Measurements from ENCODE around the gene APPL2. TPM values are rescaled to one million over a fixed set of nuclear protein-coding genes. Genes with fewer than 3 reads are reported as not detected.

Gene APPL2
- total RNA-seq, 1 experiment from 2014 or later, result 29.0 TPM

DNA sequence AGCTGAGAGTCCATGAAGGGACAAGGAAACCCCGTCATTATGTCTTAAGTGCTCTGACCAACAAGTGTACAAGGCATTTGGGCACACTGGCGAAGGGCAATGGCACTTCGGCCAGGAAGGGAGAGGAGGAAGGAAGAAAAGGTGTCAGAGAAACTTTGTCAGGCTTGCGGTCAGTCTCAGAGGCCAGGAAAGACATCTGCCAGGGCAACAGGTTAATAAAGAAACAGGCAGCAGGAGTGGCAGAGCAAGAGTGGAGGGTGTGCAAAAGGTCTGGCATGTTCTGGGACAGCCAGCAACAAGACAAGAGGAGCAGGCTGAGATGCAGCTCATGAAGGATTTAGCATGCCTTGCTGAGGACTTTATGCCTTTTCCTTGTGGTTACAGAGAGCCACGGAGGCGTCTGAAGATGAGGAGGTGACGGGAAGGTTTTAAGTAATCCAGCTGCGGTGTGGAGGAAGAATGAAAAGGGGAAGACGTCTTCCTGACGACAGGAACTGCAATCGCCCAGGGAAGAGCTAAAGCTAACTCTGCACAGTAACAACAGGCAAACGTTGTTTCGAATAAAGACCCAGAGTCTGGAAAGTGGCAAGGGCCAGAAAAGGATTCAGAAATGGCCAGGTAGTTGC is 13.1 kb downstream of the APPL2 start:
- no peak for DNase-seq (ENCODE audit: low read depth)

DNA sequence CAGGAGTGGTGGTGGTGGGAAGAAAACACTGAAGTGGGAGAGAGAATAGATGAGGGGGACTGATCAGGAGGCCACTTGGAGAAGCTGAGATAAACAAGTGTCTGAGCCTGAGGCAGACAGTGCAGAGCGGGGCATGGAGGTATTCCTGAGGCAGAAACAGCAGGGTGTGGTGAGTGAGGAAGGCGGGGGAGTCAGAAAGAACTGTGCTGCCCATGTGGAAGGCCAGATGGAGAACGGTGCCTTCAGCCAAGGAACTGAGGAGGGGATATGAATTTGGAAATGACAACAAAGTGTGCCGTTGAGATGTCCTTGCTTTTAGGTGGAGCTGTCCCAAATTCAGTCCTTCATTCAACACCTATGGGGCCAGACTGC is 13.7 kb downstream of the APPL2 start:
- no peak for DNase-seq (ENCODE audit: low read depth)

DNA sequence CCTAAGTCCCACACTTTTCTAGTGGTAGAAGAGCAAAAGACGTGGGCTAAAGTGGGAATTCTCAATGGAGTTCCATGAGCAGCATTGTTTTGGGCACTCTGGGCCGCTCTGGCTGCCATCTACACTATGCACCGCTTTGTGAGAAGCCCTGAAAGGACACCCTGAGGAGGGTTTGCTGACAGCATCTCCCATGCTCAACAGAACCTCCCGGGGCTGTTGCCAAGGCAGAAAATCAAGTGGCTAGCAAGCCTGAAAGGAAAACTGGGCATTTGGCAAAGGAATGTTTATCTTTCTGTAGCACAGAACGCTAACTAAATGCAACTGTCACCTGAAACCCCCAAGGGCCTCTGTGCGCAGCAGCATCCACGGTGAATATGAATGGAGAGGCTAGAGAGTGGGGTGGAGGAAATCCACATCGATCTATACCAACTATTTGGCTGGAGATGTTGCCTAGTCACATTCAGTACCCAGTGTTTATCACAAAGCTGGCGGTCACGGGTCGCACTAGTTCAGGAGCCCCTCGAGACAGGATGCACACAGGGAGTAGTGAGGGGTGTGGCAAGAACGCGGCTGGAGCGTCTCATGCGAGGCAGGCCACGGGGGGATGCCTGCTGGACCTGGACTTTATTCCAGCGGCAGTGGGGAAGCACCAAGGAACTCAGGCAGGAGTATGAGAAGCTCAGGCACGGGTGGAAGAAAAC is 14.2 kb downstream of the APPL2 start:
- no peak for DNase-seq (ENCODE audit: low read depth)

DNA sequence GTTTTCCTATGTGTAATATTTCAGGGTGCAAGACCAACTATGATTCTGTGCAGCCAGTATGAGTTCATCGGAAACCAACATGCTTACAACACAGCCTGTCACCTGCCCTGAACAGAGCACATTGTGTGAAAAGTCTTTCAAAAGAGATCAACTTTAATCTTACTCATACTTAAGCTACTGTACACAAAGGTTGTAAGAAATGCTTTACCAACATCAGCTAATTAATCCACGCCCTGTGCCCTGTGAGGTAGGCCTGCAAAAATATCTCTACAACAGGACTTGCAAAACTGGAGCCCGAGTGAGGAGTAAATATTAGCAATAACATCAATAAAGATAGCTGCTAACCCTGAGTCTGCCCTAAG is 15.1 kb downstream of the APPL2 start:
- DNase-seq (ENCODE audit: low read depth), result no peak

DNA sequence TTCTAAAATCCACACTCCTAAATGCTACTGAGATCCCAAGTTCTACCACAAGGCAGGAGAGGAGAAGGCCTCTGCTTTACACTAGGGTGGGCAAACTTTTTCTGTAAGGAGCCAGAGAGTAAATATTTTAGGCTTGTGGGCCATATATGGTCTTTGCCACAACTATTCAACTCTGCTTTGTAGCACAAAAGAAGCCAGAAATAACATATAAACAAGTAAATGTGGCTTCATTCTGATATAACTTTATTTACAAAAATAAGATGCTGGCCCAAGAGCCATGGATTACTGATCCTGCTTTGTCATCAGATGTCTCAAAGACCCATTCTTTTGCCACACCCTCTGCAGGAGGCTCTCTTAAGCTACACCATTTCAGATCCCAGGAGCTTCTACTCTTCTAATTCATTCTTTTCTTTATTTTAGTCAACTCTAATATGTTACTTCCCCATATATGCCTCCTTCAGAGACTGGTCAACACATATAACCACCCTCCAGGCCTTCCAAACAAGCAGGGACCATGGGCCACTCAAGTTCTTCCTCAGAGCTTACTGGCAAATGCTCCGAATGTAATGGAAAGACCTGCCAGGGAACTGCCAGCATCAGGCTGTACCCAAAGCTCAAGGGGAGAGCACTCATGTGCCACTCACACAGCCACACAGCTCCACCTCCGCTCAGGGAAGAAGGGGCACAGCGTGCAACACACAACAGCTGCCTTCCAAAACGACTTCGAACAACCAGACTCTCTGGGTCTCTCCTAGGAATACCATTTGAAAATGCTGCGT is 15.6 kb downstream of the APPL2 start:
- no peak for DNase-seq (ENCODE audit: low read depth)

DNA sequence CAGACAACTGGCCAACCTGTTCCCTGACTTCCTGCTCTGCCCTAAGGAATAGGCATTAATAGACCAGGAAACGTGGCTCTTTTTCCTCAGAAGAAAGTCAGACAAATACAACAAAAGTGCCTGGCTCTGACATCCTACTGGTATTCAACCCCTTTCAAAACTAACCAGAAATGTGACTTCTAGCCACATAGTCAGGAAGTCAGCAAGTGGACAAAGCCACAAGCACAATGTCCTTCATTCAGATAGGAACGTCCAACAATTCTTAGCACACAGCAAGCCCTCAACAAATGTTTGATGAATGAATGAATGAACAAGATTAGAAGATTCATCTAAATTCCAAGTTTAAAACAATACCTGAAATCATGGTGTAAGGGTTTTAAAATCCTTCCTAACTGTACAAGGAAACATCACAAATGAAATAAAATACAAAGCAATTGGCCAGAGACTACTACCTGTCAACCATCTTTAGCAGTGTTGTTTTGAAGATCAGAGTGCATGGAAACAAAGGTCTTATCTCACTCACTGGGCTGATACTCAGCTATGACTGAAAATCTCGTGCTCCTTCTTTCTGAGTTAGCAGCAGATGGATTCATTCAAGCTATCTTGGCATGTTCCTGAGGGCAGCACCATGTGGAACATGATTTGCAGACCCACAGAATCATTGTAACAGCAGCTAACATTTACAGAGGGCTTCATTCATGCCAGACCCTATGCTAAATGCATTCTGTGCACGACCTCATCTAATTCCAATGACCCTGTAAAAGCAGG is 16.5 kb downstream of the APPL2 start:
- no peak for DNase-seq (ENCODE audit: low read depth)

DNA sequence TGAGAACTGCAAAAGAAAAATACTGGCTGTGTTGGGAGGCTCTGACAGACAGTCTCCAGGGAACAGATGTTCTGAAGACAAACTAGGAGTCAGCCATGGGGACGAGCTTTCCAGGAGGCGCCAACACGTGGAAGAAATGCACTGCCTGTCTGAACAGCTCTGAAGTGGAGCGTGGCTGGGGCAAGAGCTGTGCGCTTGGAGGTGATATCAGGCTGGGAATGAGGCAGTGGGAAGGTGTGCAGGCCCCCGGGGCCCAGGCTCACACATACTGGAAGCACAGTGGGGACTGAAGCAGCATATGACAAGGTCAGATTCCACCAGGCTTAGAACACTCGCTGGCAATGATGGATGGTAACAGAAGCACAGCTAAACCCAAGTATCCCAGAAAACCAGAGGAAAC is 17.5 kb downstream of the APPL2 start:
- DNase-seq (ENCODE audit: low read depth), result no peak

DNA sequence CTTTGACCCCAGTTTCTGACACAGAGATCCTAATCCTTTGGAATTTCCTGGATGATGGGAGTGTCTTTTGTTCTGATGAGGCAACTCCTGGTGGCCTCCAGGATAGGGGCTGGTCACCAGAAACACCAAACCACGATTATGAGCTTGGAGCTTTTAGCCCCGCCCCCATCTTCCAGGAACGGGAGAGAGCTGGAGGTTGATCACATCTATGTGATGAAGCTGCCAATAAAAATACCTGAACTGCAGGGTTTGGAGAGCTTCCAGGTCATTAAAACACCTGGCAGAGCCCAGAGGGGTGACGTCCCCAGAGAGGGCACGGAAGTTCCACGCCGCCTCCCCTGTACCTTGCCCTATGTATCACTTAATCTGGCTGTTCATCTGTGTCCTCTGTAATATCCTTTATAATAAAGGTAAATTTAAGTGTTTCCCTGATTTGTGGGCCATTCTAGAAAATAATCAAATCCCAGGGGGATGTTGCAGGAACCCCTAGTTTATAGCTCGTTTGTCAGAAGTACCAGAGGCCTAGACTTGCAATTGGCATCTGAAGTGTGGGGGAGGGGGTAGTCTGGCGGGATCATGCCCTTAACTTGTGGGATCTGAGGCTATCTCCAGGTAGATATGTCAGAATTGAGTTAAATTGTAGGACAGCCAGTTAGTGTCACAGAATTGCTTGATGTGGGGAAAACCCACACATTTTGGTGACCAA is 21.2 kb downstream of the APPL2 start:
- DNase-seq (ENCODE audit: low read depth), result peak; percentile 69

DNA sequence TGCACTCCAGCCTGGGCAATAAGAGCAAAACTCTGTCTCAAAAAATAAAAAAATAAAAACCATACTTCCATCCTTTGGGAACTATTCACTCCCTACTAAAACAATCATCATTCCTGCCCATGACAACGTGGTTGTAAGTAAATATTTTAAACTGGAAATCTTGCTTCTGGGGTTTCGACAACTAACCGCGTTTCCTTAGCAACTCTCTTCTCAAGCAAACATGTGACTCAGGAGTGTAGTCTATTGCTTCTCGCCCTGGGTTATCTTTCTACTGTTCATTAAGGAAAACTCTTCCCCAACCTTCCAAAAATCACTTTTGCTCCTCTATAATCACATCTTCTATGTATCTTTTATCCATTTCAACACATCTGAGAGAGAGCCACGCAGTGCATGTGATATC is 21.8 kb downstream of the APPL2 start:
- DNase-seq (ENCODE audit: low read depth), result peak; percentile 70

DNA sequence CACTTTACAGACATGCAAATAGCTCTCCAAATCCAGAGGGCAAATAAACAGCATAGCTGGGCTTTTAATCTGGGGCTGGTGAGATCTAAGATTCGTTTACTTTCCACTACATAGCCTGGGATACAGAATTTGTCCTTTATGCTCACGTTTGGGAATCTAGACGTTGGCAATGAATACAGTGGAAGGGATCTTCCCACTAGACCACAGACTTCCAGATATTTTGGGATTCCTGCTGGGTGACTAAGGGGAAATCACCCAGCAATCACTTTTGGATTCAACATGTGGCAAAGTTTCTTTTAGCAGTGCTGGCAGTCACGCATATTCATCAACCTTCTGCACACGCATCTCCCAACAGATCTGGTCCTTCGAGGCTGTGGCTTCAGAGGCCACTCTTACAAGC is 23.5 kb downstream of the APPL2 start:
- DNase-seq (ENCODE audit: low read depth), result peak; percentile 82

DNA sequence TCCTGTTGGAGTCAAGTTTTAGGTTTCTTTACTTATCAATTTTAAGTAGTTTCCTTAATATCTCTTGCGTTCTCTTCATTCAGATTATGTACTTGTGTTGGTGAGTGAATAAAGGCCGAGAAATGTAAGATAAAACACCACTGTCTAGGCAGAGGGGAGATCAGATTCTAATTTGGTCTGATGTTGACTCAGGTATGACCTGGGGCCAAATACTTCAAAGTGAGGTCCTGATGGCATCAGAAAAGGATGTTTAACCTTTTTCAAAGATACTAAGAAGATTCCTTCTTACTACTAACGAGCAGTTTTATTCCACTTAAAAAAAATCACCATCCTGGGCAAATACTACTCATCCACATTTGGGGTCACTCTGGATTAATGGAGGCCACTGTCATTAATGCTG is 26.9 kb downstream of the APPL2 start:
- no peak for DNase-seq (ENCODE audit: low read depth)

DNA sequence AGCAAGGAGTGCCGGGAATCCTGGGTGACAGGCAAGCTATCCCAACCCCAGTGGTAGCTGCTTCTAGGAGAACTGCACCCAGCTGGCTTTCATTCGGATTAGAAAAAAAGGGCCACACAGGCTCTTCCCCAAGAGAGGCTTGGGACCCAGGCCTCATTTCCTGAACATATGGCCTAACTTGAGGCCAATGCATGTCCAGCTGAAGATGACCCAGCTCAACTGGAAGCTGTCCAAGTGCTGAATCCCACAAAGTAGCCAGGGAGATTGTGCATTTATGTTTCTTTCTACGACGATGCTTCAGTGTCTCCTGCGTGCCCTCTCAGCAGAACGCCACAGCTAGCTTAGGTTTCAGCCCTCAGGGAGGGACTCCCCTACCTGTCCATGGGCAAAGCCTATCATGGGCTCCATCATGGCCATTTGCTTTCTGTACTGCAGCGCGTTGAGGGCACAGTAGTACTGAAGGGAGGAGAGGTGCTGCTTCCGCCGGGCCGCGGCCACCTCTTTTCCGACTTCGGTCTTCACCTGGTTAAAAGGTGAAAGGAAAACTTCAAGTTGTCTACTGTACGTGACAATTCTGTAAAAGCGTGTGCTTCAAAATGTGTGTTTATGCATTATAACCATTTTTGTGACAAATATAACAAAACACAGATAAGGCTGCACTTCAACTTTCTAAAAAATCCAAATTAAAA is 29.1 kb downstream of the APPL2 start:
- DNase-seq (ENCODE audit: low read depth), result no peak

DNA sequence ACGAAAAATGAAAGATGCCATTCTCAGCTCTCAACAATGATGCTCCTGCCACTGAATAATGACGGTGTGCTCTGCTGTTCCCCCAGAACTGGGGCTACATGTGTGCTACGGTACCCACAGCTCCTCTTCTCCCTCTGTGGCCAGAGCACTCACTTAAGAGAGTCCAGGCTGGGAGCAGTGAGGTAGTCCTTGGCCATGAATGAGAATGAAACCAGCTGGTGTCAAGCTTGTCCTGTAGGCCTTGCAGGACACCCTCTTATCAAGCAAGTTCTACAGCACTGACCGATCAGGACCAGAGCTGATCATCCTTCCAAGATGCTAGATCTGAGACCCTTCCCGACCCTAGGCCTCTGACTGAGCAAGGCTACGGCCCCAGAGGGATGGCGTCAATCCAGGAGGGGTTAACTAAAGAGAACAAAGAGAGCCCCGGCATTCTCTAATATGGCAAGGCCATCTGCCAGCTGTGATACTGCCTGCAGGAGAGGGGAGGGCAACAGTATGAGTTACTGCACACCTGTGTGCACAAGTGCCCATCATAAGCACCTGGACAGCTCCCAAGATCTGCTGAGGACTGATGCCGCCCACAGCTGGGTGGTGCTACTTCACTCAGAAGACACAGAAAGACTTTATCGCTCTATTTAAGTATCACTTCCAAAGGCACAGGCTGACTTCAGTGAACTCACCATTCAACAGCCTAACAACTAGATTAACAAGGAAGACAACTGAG is 30.5 kb downstream of the APPL2 start:
- DNase-seq (ENCODE audit: low read depth), result no peak

DNA sequence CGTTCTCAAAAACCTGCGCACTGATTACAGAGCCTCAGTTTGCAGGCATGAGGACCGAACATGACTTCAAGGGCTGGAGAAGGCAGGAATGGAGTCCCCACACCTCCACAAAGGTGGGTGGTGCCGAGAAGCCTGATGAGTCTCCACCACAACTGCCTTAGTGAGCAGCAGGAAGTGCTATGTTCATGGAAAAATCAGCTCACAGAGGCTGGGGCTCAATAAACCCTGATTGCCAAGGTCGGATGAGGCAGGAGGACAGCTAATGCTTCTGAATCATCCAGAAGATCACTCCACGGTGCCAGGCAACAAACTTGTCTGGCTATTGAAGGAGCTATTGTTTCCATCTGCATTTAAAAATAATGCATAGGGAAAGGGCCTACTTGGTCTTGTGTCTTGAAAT is 31.1 kb downstream of the APPL2 start:
- peak; percentile 37 for DNase-seq (ENCODE audit: low read depth)

DNA sequence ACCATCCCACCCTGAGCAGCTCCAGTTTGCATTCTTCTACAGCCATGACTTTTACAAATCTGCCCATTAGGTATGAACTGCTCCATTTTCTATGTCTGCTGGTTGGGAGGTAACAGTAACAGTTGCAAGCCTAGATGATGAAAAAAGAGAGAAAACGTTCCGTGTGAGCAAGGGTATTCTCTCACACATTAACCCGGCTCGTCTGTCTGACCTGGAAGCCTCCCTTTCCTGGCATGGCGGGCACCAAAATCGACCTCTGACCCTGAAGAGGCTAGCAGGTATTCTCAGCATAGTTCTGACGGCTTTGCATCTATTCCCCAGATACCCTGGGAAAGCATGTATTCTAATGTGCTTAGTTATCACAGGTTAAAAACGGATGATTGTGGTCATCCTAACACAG is 31.8 kb downstream of the APPL2 start:
- no peak for DNase-seq (ENCODE audit: low read depth)

DNA sequence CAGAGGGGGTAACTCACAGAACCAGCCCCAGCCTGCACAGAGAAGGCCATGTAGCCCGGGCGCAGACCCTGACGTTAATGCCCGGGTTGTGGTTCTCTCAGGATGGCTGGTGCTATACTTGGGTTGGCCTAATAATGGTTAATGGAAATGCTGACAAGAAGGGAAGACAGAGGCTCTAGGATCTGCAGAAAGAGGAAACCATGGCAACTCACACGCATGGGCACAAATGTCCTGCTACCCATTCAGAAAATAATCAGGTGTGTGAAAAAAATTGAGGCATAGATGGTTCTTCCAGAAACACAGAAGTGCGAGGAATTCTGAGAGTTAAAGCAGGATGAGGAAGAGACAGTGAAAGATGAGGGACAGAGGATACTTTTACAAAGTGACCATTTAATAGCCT is 33.8 kb downstream of the APPL2 start:
- no peak for DNase-seq (ENCODE audit: low read depth)

DNA sequence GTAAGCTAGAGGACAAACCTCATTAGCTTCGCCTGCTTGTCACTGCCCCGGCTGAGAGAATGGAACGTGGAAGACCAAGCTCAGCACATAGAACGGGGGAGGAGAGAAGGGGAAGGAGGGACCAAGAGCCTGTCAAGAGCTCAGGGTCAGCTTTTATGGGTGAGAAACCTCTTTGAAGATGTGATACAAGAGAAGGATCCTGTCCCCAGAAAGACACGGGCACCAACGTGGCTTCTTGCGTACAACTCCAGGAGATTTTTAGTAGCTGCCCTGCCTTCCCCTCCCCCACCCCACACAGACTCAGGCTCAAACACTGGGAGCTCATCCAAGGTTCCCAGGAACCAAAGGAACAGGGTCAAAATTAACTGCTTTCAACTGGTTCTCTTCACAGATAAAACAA is 34.7 kb downstream of the APPL2 start:
- no peak for DNase-seq (ENCODE audit: low read depth)

DNA sequence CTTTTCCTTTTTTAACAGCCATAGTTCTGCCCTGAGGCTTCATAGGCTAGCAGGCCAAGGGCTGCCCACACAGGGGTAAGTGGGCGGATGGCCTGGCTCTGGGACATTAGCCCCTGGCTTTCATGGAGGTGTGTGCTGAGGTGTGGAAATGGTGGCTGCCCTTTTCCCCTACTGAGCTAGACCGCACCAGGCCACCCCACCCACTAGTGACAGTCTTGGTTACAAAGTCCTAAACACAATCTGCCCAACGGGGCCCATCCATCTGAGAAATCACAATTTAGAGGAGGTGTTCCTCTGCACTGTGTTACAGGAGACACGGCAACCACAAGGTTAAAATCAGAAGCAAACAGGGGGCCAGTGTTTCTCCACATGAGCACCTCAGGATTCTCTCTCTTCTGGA is 35.6 kb downstream of the APPL2 start:
- DNase-seq (ENCODE audit: low read depth), result no peak

DNA sequence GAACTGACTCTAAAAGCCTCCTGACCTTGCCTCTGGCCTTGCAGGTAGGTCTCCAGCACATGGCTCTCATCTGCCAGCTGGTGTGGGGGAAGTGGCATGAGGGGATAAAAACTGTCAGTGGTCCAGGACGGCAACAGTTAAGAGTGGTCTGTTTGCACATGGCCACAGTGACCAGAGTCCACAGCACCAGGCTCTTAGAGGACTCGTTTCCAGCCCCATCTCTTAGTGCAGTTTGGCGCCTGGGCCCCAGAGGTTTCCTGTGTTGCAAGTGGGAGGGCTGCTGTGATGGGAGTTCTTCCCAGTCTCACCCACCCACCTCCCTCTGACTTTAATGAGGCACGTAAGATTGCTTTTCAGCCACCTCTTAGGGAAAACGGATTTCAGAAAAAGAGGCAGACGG is 37.0 kb downstream of the APPL2 start:
- DNase-seq (ENCODE audit: low read depth), result no peak

DNA sequence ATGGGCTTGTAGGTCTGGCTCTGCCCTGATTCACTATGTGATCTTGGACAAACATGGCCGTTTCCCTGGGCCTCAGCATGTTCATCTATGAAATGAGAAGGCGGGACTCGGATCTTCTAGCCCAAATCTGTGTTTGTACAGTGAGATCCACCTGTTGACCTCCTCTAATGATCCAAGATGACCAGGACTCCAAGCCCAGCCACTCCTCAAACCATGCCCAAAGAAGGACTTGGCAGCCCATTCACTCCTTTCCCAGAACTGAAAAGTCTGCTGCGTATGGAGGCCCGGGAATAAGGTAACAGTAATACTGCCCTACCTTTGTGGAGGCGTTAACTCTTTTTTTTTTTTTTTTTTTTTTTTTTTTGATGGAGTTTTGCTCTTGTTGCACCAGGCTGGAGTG is 39.9 kb downstream of the APPL2 start:
- no peak for DNase-seq (ENCODE audit: low read depth)

DNA sequence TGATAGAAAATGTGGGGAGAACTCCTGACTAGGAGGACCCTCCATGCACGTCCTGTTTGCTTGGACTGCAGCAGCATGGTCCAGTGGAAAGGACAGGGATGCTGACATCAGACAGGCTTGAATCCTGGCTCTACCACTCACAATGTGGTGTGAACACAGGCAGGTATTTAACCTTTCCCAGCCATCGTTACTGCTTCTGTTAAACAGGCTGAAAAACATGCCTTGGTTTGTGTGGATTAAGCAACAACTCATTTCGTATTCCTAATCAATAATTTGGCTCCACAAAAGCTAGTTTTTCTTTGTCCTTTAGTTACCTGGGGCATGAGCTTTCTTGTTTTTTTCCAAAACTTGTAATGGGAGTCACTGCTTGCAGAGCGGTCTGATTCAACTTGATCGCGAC is 41.0 kb downstream of the APPL2 start:
- no peak for DNase-seq (ENCODE audit: low read depth)

Data from Daoy (cell line).